Liver (tissue), 9 donors: ENCODE measurements around the gene PRDM2. TPM values are rescaled to one million over a fixed set of nuclear protein-coding genes. Genes with fewer than 3 reads are reported as not detected.

Experiments
- DNase-seq: peaks from one replicate; pipeline ENCODE4 v3.0.0-alpha.2; 2017; ENCODE audit warnings: low spot score
- H3K27ac ChIP-seq, 2 donors: one replicate each; pipeline ENCODE4 v1.7.0; 2013; ENCODE audit warnings: inconsistent platforms in 2 of 2, low read length in 2 of 2, control low read depth in 1 of 2, low read depth in 1 of 2, mild to moderate bottlenecking in 1 of 2
- H3K27me3 ChIP-seq, 4 donors: one replicate each; pipeline versions ENCODE4 v1.6.1 to v1.7.0; 2013; ENCODE audit warnings: low read length in 3 of 4, inconsistent platforms in 1 of 4, mild to moderate bottlenecking in 1 of 4, moderate library complexity in 1 of 4; ENCODE audit not compliant: control insufficient read depth in 4 of 4, insufficient read depth in 4 of 4
- H3K36me3 ChIP-seq, 4 donors: one replicate each; pipeline versions ENCODE4 v1.6.1 to v1.7.0; 2013; ENCODE audit warnings: low read length in 3 of 4, mild to moderate bottlenecking in 3 of 4, low read depth in 1 of 4, moderate library complexity in 1 of 4; ENCODE audit not compliant: control insufficient read depth in 4 of 4, insufficient read depth in 3 of 4
- H3K4me1 ChIP-seq, 4 donors: one replicate each; pipeline versions ENCODE4 v1.6.1 to v1.7.0; 2013; ENCODE audit warnings: low read length in 3 of 4, mild to moderate bottlenecking in 3 of 4, moderate library complexity in 1 of 4; ENCODE audit not compliant: control insufficient read depth in 4 of 4, insufficient read depth in 4 of 4
- H3K4me3 ChIP-seq, 3 donors: one replicate each; pipeline versions ENCODE4 v1.6.1 to v1.7.0; 2013; ENCODE audit warnings: low read length in 3 of 3, control low read depth in 1 of 3, low read depth in 1 of 3, mild to moderate bottlenecking in 1 of 3
- H3K9ac ChIP-seq, 2 donors: one replicate each; pipeline ENCODE4 v1.7.0; 2013; ENCODE audit warnings: low read length in 2 of 2, mild to moderate bottlenecking in 2 of 2, moderate library complexity in 2 of 2, control low read depth in 1 of 2, low read depth in 1 of 2
- H3K9me3 ChIP-seq, 4 donors: one replicate each; pipeline versions ENCODE4 v1.6.1 to v1.7.0; 2013; ENCODE audit warnings: low read length in 3 of 4; ENCODE audit not compliant: control insufficient read depth in 4 of 4
- EGR1 ChIP-seq, 2 donors: IDR thresholded peaks; 2 replicates each; pipeline ENCODE4 v1.6.1; 2016 to 2018; ENCODE audit warnings: antibody characterized with exemption in 2 of 2, low read depth in 2 of 2
- FOXA1 ChIP-seq: IDR thresholded peaks from 2 replicates; pipeline ENCODE4 v1.6.1; 2016; ENCODE audit warnings: antibody characterized with exemption
- FOXA2 ChIP-seq: IDR thresholded peaks from 2 replicates; pipeline ENCODE4 v1.6.1; 2016; ENCODE audit warnings: antibody characterized with exemption
- HNF4A ChIP-seq, 2 donors: conservative IDR thresholded peaks; 2 replicates each; pipeline ENCODE4 v1.6.1; 2016; ENCODE audit warnings: antibody characterized with exemption in 2 of 2, mild to moderate bottlenecking in 2 of 2
- HNF4G ChIP-seq: IDR thresholded peaks from 2 replicates; pipeline ENCODE4 v1.6.1; 2016; ENCODE audit warnings: antibody characterized with exemption
- MAX ChIP-seq: IDR thresholded peaks from 2 replicates; pipeline ENCODE4 v1.6.1; 2016; ENCODE audit warnings: antibody characterized with exemption
- NR2F2 ChIP-seq: IDR thresholded peaks from 2 replicates; pipeline ENCODE4 v1.6.1; 2016; ENCODE audit warnings: antibody characterized with exemption
- RAD21 ChIP-seq, 2 donors: IDR thresholded peaks; 2 replicates each; pipeline ENCODE4 v1.6.1; 2016; ENCODE audit warnings: antibody characterized with exemption in 2 of 2, mild to moderate bottlenecking in 2 of 2
- RXRA ChIP-seq, 2 donors: IDR thresholded peaks; 2 replicates each; pipeline ENCODE4 v1.6.1; 2017 to 2018; ENCODE audit warnings: antibody characterized with exemption in 2 of 2, mild to moderate bottlenecking in 1 of 2
- SP1 ChIP-seq: IDR thresholded peaks from 2 replicates; pipeline ENCODE4 v1.6.1; 2018; ENCODE audit warnings: antibody characterized with exemption, mild to moderate bottlenecking
- TAF1 ChIP-seq: conservative IDR thresholded peaks from 2 replicates; pipeline ENCODE4 v1.6.1; 2016; ENCODE audit warnings: antibody characterized with exemption, mild to moderate bottlenecking
- YY1 ChIP-seq: IDR thresholded peaks from 2 replicates; pipeline ENCODE4 v1.6.1; 2016; ENCODE audit warnings: antibody characterized with exemption, mild to moderate bottlenecking
- WGBS: extraction: QIAGEN DNeasy Blood & Tissue Kit; methylation state at CpG from one replicate; pipeline ENCODE4 v1.1.7; 2013; 5-methylcytosine and 5-hydroxymethylcytosine counted together
- polyA plus RNA-seq, 2 donors: library from polyadenylated mRNA; stranded (reverse) in 1 of 2; unstranded in 1 of 2; fragments of 200-250 nt in 1 of 2; fragments of >200 nt in 1 of 2; fragmentation: Nextera tagmentation in 1 of 2; extraction: Ambion mirVana in 1 of 2; gene quantifications; one replicate each; pipeline versions ENCODE4 v1.2.1 to v1.2.3, GENCODE V29; 2013 to 2015
- total RNA-seq, 2 donors: library from RNA; depleted of rRNA; stranded (reverse); fragments of >200 nt; gene quantifications; one replicate each; pipeline ENCODE4 v1.2.3, GENCODE V29; 2014
- TF ChIP-seq, protein P1 (sequence below): IDR thresholded peaks from 2 replicates; pipeline ENCODE4 v1.6.1; 2016; ENCODE audit warnings: antibody characterized with exemption
- TF ChIP-seq, protein P2 (sequence below): IDR thresholded peaks from 2 replicates; pipeline ENCODE4 v1.6.1; 2016; ENCODE audit warnings: antibody characterized with exemption, mild to moderate bottlenecking
- donor health status: healthy.
- donor health status: healthy.
- donor health status: healthy.
- donor health status: healthy.
- donor health status: healthy.

The PRDM2 gene
- total and polyA plus RNA-seq, 4 donors: 4.5 to 13.9 (median 7.9) TPM

GRCh38 chr1:13735168-13735930 is 35.4 kb downstream of the PRDM2 start:
- DNase-seq: no peak
- H3K9me3 ChIP-seq: no peaks in the 10 kb centered on the region
- H3K36me3 ChIP-seq: no peaks in the 10 kb centered on the region
- TF ChIP-seq RXRA (IDR thresholded peaks at IDR 0.05) (no peak), HNF4G (no peak), SP1 (no peak), FOXA2 (no peak), YY1 (no peak), TAF1 (no peak), RAD21 (IDR thresholded peaks at IDR 0.05) (no peak), MAX (no peak)
- TF ChIP-seq, protein P1, sequence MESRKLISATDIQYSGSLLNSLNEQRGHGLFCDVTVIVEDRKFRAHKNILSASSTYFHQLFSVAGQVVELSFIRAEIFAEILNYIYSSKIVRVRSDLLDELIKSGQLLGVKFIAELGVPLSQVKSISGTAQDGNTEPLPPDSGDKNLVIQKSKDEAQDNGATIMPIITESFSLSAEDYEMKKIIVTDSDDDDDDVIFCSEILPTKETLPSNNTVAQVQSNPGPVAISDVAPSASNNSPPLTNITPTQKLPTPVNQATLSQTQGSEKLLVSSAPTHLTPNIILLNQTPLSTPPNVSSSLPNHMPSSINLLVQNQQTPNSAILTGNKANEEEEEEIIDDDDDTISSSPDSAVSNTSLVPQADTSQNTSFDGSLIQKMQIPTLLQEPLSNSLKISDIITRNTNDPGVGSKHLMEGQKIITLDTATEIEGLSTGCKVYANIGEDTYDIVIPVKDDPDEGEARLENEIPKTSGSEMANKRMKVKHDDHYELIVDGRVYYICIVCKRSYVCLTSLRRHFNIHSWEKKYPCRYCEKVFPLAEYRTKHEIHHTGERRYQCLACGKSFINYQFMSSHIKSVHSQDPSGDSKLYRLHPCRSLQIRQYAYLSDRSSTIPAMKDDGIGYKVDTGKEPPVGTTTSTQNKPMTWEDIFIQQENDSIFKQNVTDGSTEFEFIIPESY: no peak
- TF ChIP-seq, protein P2, sequence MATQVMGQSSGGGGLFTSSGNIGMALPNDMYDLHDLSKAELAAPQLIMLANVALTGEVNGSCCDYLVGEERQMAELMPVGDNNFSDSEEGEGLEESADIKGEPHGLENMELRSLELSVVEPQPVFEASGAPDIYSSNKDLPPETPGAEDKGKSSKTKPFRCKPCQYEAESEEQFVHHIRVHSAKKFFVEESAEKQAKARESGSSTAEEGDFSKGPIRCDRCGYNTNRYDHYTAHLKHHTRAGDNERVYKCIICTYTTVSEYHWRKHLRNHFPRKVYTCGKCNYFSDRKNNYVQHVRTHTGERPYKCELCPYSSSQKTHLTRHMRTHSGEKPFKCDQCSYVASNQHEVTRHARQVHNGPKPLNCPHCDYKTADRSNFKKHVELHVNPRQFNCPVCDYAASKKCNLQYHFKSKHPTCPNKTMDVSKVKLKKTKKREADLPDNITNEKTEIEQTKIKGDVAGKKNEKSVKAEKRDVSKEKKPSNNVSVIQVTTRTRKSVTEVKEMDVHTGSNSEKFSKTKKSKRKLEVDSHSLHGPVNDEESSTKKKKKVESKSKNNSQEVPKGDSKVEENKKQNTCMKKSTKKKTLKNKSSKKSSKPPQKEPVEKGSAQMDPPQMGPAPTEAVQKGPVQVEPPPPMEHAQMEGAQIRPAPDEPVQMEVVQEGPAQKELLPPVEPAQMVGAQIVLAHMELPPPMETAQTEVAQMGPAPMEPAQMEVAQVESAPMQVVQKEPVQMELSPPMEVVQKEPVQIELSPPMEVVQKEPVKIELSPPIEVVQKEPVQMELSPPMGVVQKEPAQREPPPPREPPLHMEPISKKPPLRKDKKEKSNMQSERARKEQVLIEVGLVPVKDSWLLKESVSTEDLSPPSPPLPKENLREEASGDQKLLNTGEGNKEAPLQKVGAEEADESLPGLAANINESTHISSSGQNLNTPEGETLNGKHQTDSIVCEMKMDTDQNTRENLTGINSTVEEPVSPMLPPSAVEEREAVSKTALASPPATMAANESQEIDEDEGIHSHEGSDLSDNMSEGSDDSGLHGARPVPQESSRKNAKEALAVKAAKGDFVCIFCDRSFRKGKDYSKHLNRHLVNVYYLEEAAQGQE: no peak
- no peak overlapping the region for H3K27ac ChIP-seq
- 96% methylated on average over 11 of the region's 11 CpGs for WGBS
- no peak overlapping the region for H3K9ac ChIP-seq
- no peak overlapping the region for H3K4me3 ChIP-seq
- no peaks in the 10 kb centered on the region for H3K27me3 ChIP-seq
- no peaks in the 10 kb centered on the region for H3K4me1 ChIP-seq

DNA sequence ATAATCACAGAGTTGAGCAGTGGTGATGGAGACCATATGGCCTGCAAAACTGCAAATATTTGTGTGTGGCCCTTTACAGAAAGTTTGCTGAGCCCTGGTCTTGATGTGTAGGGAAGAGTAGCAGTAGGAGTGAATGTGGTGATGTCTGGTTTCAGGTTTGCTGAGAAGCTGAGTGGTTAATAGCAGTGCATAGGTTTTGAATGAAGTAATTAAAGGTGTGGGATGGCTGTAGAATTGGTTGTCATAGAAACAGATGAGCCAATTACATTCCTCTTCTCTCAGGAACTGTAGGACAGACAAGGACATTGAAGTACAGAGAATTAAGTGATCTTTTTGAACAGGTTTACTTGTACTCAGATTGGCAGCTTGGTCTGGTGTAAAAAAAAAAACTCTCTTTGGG is 37.4 kb downstream of the PRDM2 start:
- no peaks in the 10 kb centered on the region for H3K4me1 ChIP-seq
- no peak for TF ChIP-seq RXRA (IDR thresholded peaks at IDR 0.05)
- no peak for TF ChIP-seq FOXA1
- TF ChIP-seq EGR1 (IDR thresholded peaks at IDR 0.05; ENCODE audit: low read depth in 2 of 2): no peak
- TF ChIP-seq HNF4A (conservative IDR thresholded peaks at IDR 0.05): no peak
- no peak for TF ChIP-seq NR2F2
- no peak for TF ChIP-seq TAF1
- no peak for TF ChIP-seq YY1
- H3K4me3 ChIP-seq: no peak overlapping the region
- no peak overlapping the region for H3K27ac ChIP-seq
- no peaks in the 10 kb centered on the region for H3K27me3 ChIP-seq
- no peak for DNase-seq
- no peaks in the 10 kb centered on the region for H3K36me3 ChIP-seq
- H3K9me3 ChIP-seq: no peaks in the 10 kb centered on the region
- H3K9ac ChIP-seq: no peak overlapping the region
